H1 (cell line): Measurements from ENCODE around the gene GSTO2.

Source experiments
- CHD1 ChIP-seq: IDR thresholded peaks from 2 replicates; pipeline ENCODE4 v1.6.1; 2012; ENCODE audit warnings: low read depth, low read length, improper control_type of control experiment
- CTCF ChIP-seq, 3 experiments: IDR thresholded peaks; 1 replicate in 2 of 3; 2 replicates in 1 of 3; pipeline versions ENCODE4 v1.5.1 to v1.6.1; 2011; ENCODE audit warnings: low read length in 3 of 3, mild to moderate bottlenecking in 3 of 3, inconsistent platforms in 2 of 3, low read depth in 1 of 3, moderate library complexity in 1 of 3; ENCODE audit not compliant: insufficient read depth in 1 of 3; ENCODE audit errors: control extremely low read depth in 1 of 3
- EGR1 ChIP-seq: IDR thresholded peaks from 2 replicates; pipeline ENCODE4 v1.6.1; 2011; ENCODE audit warnings: low read depth, low read length, borderline replicate concordance
- EP300 ChIP-seq, 2 experiments: IDR thresholded peaks; 1 replicate in 1 of 2; 2 replicates in 1 of 2; pipeline ENCODE4 v1.6.1; 2011 to 2012; ENCODE audit warnings: low read depth in 2 of 2, low read length in 2 of 2, mild to moderate bottlenecking in 2 of 2, borderline replicate concordance in 1 of 2, inconsistent platforms in 1 of 2, moderate library complexity in 1 of 2
- EZH2 ChIP-seq: fragments of 200-600 bp; sonication (generic); IDR thresholded peaks from 2 replicates; pipeline ENCODE4 v1.7.1; 2012; ENCODE audit warnings: low read depth, mild to moderate bottlenecking, moderate library complexity, low read length, inconsistent platforms; ENCODE audit not compliant: severe bottlenecking
- JUN ChIP-seq: IDR thresholded peaks from 2 replicates; pipeline ENCODE4 v1.6.1; 2011; ENCODE audit warnings: low read depth, mild to moderate bottlenecking, improper control_type of control experiment, low read length
- JUND ChIP-seq: IDR thresholded peaks from 2 replicates; pipeline ENCODE4 v1.6.1; 2011; ENCODE audit warnings: mild to moderate bottlenecking, improper control_type of control experiment, low read length
- MAX ChIP-seq: IDR thresholded peaks from 2 replicates; pipeline ENCODE4 v1.6.1; 2012; ENCODE audit warnings: inconsistent platforms
- POLR2A ChIP-seq, 2 experiments: IDR thresholded peaks; 1 replicate in 1 of 2; 2 replicates in 1 of 2; pipeline ENCODE4 v1.6.1; 2011; ENCODE audit warnings: low read depth in 2 of 2, low read length in 2 of 2, mild to moderate bottlenecking in 2 of 2; ENCODE audit errors: control extremely low read depth in 1 of 2
- RAD21 ChIP-seq, 2 experiments: IDR thresholded peaks in 1 of 2; conservative IDR thresholded peaks in 1 of 2; 2 replicates each; pipeline ENCODE4 v1.6.1; 2011; ENCODE audit warnings: low read depth in 2 of 2, low read length in 2 of 2, improper control_type of control experiment in 1 of 2, inconsistent platforms in 1 of 2, mild to moderate bottlenecking in 1 of 2, moderate library complexity in 1 of 2
- SIN3A ChIP-seq, 2 experiments: IDR thresholded peaks in 1 of 2; conservative IDR thresholded peaks in 1 of 2; 2 replicates each; pipeline ENCODE4 v1.6.1; 2011 to 2012; ENCODE audit warnings: low read length in 2 of 2, improper control_type of control experiment in 1 of 2, low read depth in 1 of 2, mild to moderate bottlenecking in 1 of 2
- SUZ12 ChIP-seq: fragments of 200-600 bp; sonication (generic); IDR thresholded peaks from 2 replicates; pipeline ENCODE4 v1.6.1; 2012; ENCODE audit warnings: mild to moderate bottlenecking, inconsistent platforms, low read length, moderate library complexity, mixed read lengths
- TCF12 ChIP-seq: IDR thresholded peaks from 2 replicates; pipeline ENCODE4 v1.6.1; 2011; ENCODE audit warnings: low read depth, mild to moderate bottlenecking, low read length

GRCh38 chr10:104259999-104260774 is 8.8 kb upstream of the GSTO2 start:
- no peak for TF ChIP-seq POLR2A (IDR thresholded peaks at IDR 0.05; ENCODE audit: control extremely low read depth in 1 of 2, low read depth in 2 of 2, low read length in 2 of 2)
- no peak for TF ChIP-seq EGR1
- TF ChIP-seq MAX: no peak
- no peak for TF ChIP-seq CTCF (IDR thresholded peaks at IDR 0.05; ENCODE audit: control extremely low read depth in 1 of 3, insufficient read depth in 1 of 3, low read depth in 1 of 3, low read length in 3 of 3)
- TF ChIP-seq SIN3A (conservative IDR thresholded peaks at IDR 0.05 in 1 of 2, IDR thresholded peaks at IDR 0.05 in 1 of 2; ENCODE audit: low read depth in 1 of 2, low read length in 2 of 2): no peak
- TF ChIP-seq EZH2: no peak
- no peak for TF ChIP-seq RAD21 (IDR thresholded peaks at IDR 0.05 in 1 of 2, conservative IDR thresholded peaks at IDR 0.05 in 1 of 2; ENCODE audit: low read depth in 2 of 2, low read length in 2 of 2)
- no peak for TF ChIP-seq EP300 (IDR thresholded peaks at IDR 0.05; ENCODE audit: borderline replicate concordance in 1 of 2, low read depth in 2 of 2, low read length in 2 of 2)
- no peak for TF ChIP-seq SUZ12
- no peak for TF ChIP-seq TCF12
- no peak for TF ChIP-seq JUND
- TF ChIP-seq CHD1: no peak
- TF ChIP-seq JUN: no peak
